Naive thymus-derived CD4-positive, alpha-beta T cell (primary cell): ENCODE measurements around the gene CABS1. TPM values are rescaled to one million over a fixed set of nuclear protein-coding genes. Genes with fewer than 3 reads are reported as not detected.

Experiments
- ATAC-seq: fragments of 150-1000 bp; cut with Tn5 transposase; 2 replicates; pipeline ENCODE4 v1.10.0; 2021; ENCODE audit warnings: mild to moderate bottlenecking, moderate library complexity
- CTCF ChIA-PET: fragments of 350-600 bp; sonication (Branson Sonifier 250); formaldehyde crosslinking; loops from one replicate; lab custom pipeline; 2021; ENCODE audit warnings: antibody characterized with exemption; lab: Charles Lee
- POLR2A ChIA-PET: fragments of 350-600 bp; sonication (Branson Sonifier 250); formaldehyde crosslinking; loops from one replicate; lab custom pipeline; 2021; ENCODE audit warnings: antibody characterized with exemption, inconsistent platforms; lab: Charles Lee
- DNase-seq, 9 donors: peaks; one replicate each; pipeline versions ENCODE4 v3.0.0 to v3.0.0-alpha.2; 2020 to 2022; ENCODE audit warnings: mixed read lengths in 1 of 9
- H3K27ac ChIP-seq: one replicate; pipeline ENCODE4 v1.7.0; 2013; ENCODE audit warnings: mild to moderate bottlenecking, low read depth, low read length, moderate library complexity
- H3K27me3 ChIP-seq, 2 donors: one replicate each; pipeline ENCODE4 v1.7.0; 2013; ENCODE audit warnings: low read length in 2 of 2, mild to moderate bottlenecking in 2 of 2, moderate library complexity in 2 of 2; ENCODE audit not compliant: control insufficient read depth in 2 of 2, insufficient read depth in 2 of 2
- H3K36me3 ChIP-seq, 3 experiments: 1 replicate in 2 of 3; 2 replicates in 1 of 3; pipeline ENCODE4 v1.7.0; 2013; ENCODE audit warnings: low read length in 3 of 3, mild to moderate bottlenecking in 3 of 3, moderate library complexity in 1 of 3; ENCODE audit not compliant: insufficient read depth in 3 of 3, control insufficient read depth in 2 of 3
- H3K4me1 ChIP-seq, 2 donors: one replicate each; pipeline ENCODE4 v1.7.0; 2013; ENCODE audit warnings: low read length in 2 of 2, mild to moderate bottlenecking in 2 of 2, moderate library complexity in 1 of 2; ENCODE audit not compliant: control insufficient read depth in 2 of 2, insufficient read depth in 2 of 2
- H3K4me3 ChIP-seq: 2 replicates; pipeline ENCODE4 v1.7.0; 2013; ENCODE audit warnings: mild to moderate bottlenecking, low read length
- H3K9me3 ChIP-seq, 3 experiments: 1 replicate in 2 of 3; 2 replicates in 1 of 3; pipeline ENCODE4 v1.7.0; 2013; ENCODE audit warnings: low read length in 3 of 3; ENCODE audit not compliant: control insufficient read depth in 2 of 3
- H3K27ac Mint-ChIP-seq, 9 donors: one replicate each; pipeline ENCODE4 v1.8.0; 2020 to 2022; ENCODE audit warnings: mixed read lengths in 9 of 9, mild to moderate bottlenecking in 8 of 9, moderate library complexity in 5 of 9, inconsistent platforms in 2 of 9
- H3K27me3 Mint-ChIP-seq, 5 donors: one replicate each; pipeline ENCODE4 v1.8.0; 2021 to 2022; ENCODE audit warnings: mixed read lengths in 5 of 5, mild to moderate bottlenecking in 1 of 5
- H3K36me3 Mint-ChIP-seq, 5 donors: one replicate each; pipeline ENCODE4 v1.8.0; 2020 to 2022; ENCODE audit warnings: mixed read lengths in 5 of 5, mild to moderate bottlenecking in 3 of 5, inconsistent platforms in 1 of 5
- H3K4me1 Mint-ChIP-seq, 7 donors: one replicate each; pipeline ENCODE4 v1.8.0; 2020 to 2022; ENCODE audit warnings: mixed read lengths in 7 of 7, mild to moderate bottlenecking in 3 of 7, inconsistent platforms in 1 of 7
- H3K4me3 Mint-ChIP-seq, 10 donors: one replicate each; pipeline ENCODE4 v1.8.0; 2020 to 2022; ENCODE audit warnings: mild to moderate bottlenecking in 10 of 10, mixed read lengths in 10 of 10, moderate library complexity in 6 of 10, inconsistent platforms in 2 of 10
- H3K9me3 Mint-ChIP-seq, 11 donors: one replicate each; pipeline ENCODE4 v1.8.0; 2020 to 2022; ENCODE audit warnings: mixed read lengths in 11 of 11, mild to moderate bottlenecking in 4 of 11, inconsistent platforms in 1 of 11, moderate library complexity in 1 of 11
- intact Hi-C, 2 donors: fragments of 100-400 bp; cut with micrococcal nuclease; formaldehyde crosslinking; loops; one replicate each; pipeline ENCODE4 v1.15.1; 2023
- polyA plus RNA-seq, 2 donors: library from polyadenylated mRNA; unstranded; fragments of 300-500 nt; fragmentation: Illumina TruSeq; gene quantifications; one replicate each; pipeline ENCODE4 v1.2.3, GENCODE V29; 2021
- total RNA-seq, 6 experiments: library from RNA in 5 of 6; stranded (reverse) in 5 of 6; gene quantifications; 1 replicate in 5 of 6; 2 replicates in 1 of 6; pipeline ENCODE4 v1.2.3 and lab custom pipeline; 2021 to 2026

The CABS1 gene
- total RNA-seq (not detected), polyA plus RNA-seq (not detected), total RNA-seq (lab: John Stamatoyannopoulos, UW) (not detected)

GRCh38 chr4:70334681-70335080 lies at the start of gene CABS1:
Gene CABS1, plus strand, starts transcription at chr4:70334981. Its CDS starts 59 bp downstream, at chr4:70335040.
- ChIA-PET POLR2A (no interaction called here), CTCF (no interaction called here)
- intact Hi-C loops: no loop called here
- H3K36me3 ChIP-seq: no peaks in the 10 kb centered on the region
- no peaks in the 10 kb centered on the region for H3K4me1 Mint-ChIP-seq
- DNase-seq: no peak
- no peak within 1 kb of the TSS for H3K27ac ChIP-seq
- H3K4me3 Mint-ChIP-seq: no peak within 1 kb of the TSS
- H3K27me3 ChIP-seq: no peaks in the 10 kb centered on the region
- peaks cover 0 to 6% (median 0%) of the 10 kb centered on the region in 11 donors for H3K9me3 Mint-ChIP-seq
- no peak within 1 kb of the TSS for H3K4me3 ChIP-seq
- no peaks in the 10 kb centered on the region for H3K4me1 ChIP-seq
- H3K9me3 ChIP-seq: no peaks in the 10 kb centered on the region
- no peaks in the 10 kb centered on the region for H3K27me3 Mint-ChIP-seq
- no peaks in the 10 kb centered on the region for H3K36me3 Mint-ChIP-seq
- no peak for ATAC-seq
- H3K27ac Mint-ChIP-seq: no peak within 1 kb of the TSS

- Histone ChIP-seq H3K36me3 (no peaks in the 10 kb centered on the region), H3K4me3 (no peak overlapping the region), H3K27me3 (no peaks in the 10 kb centered on the region), H3K27ac (no peak overlapping the region), H3K9me3 (no peaks in the 10 kb centered on the region), H3K4me1 (no peaks in the 10 kb centered on the region)
- DNase-seq (no peak), ATAC-seq (no peak)
- Mint-ChIP-seq H3K27ac (no peak overlapping the region), H3K9me3 (peaks cover 0 to 14% (median 4%) of the 10 kb centered on the region in 11 donors), H3K4me3 (no peak overlapping the region), H3K36me3 (no peaks in the 10 kb centered on the region), H3K27me3 (no peaks in the 10 kb centered on the region), H3K4me1 (no peaks in the 10 kb centered on the region)
- intact Hi-C loops: no loop called here
- CTCF ChIA-PET: no interaction called here
- POLR2A ChIA-PET: no interaction called here
Observed at GRCh38 chr4:70288651-70289050, 46.1 kb upstream of the CABS1 start.

GRCh38 chr4:70291341-70291740 lies 43.4 kb upstream of the CABS1 start:
- Mint-ChIP-seq H3K4me1 (no peaks in the 10 kb centered on the region), H3K36me3 (no peaks in the 10 kb centered on the region), H3K4me3 (no peak overlapping the region), H3K27ac (no peak overlapping the region), H3K9me3 (peaks cover 0 to 21% (median 2%) of the 10 kb centered on the region in 11 donors), H3K27me3 (peaks cover 0 to 9% (median 0%) of the 10 kb centered on the region in 5 donors)
- H3K27ac ChIP-seq: no peak overlapping the region
- POLR2A ChIA-PET: no interaction called here
- no peaks in the 10 kb centered on the region for H3K9me3 ChIP-seq
- DNase-seq (no peak), ATAC-seq (no peak)
- no peaks in the 10 kb centered on the region for H3K27me3 ChIP-seq
- no peak overlapping the region for H3K4me3 ChIP-seq
- CTCF ChIA-PET: no interaction called here
- H3K4me1 ChIP-seq: no peaks in the 10 kb centered on the region
- H3K36me3 ChIP-seq: no peaks in the 10 kb centered on the region
- intact Hi-C loops: no loop called here

GRCh38 chr4:70297576-70297975 lies 37.2 kb upstream of the CABS1 start:
- no peak for ATAC-seq
- H3K36me3 ChIP-seq: no peaks in the 10 kb centered on the region
- Mint-ChIP-seq H3K27me3 (peaks cover 0 to 9% (median 0%) of the 10 kb centered on the region in 5 donors), H3K36me3 (no peaks in the 10 kb centered on the region), H3K4me3 (no peak overlapping the region), H3K9me3 (peaks cover 0 to 16% (median 1%) of the 10 kb centered on the region in 11 donors), H3K4me1 (no peaks in the 10 kb centered on the region), H3K27ac (no peak overlapping the region)
- POLR2A ChIA-PET: no interaction called here
- no peaks in the 10 kb centered on the region for H3K4me1 ChIP-seq
- no peaks in the 10 kb centered on the region for H3K9me3 ChIP-seq
- CTCF ChIA-PET: no interaction called here
- intact Hi-C loops: no loop called here
- DNase-seq: no peak
- no peak overlapping the region for H3K27ac ChIP-seq
- H3K27me3 ChIP-seq: no peaks in the 10 kb centered on the region
- no peak overlapping the region for H3K4me3 ChIP-seq

GRCh38 chr4:70298051-70298450 lies 36.7 kb upstream of the CABS1 start:
- Mint-ChIP-seq H3K27ac (no peak overlapping the region), H3K4me3 (no peak overlapping the region), H3K27me3 (peaks cover 0 to 9% (median 0%) of the 10 kb centered on the region in 5 donors), H3K4me1 (no peaks in the 10 kb centered on the region), H3K36me3 (no peaks in the 10 kb centered on the region), H3K9me3 (peaks cover 0 to 11% (median 1%) of the 10 kb centered on the region in 11 donors)
- intact Hi-C loops: no loop called here
- no peak for DNase-seq
- H3K9me3 ChIP-seq: no peaks in the 10 kb centered on the region
- no peaks in the 10 kb centered on the region for H3K27me3 ChIP-seq
- H3K4me1 ChIP-seq: no peaks in the 10 kb centered on the region
- POLR2A ChIA-PET: no interaction called here
- ATAC-seq: no peak
- H3K27ac ChIP-seq: no peak overlapping the region
- H3K36me3 ChIP-seq: no peaks in the 10 kb centered on the region
- CTCF ChIA-PET: no interaction called here
- no peak overlapping the region for H3K4me3 ChIP-seq

GRCh38 chr4:70299643-70300042 lies 35.1 kb upstream of the CABS1 start:
- DNase-seq: no peak
- no peaks in the 10 kb centered on the region for H3K9me3 ChIP-seq
- POLR2A ChIA-PET: no interaction called here
- no peaks in the 10 kb centered on the region for H3K36me3 ChIP-seq
- no peak for ATAC-seq
- intact Hi-C loops: no loop called here
- no peak overlapping the region for H3K27ac ChIP-seq
- no peaks in the 10 kb centered on the region for H3K4me1 ChIP-seq
- H3K27me3 ChIP-seq: no peaks in the 10 kb centered on the region
- CTCF ChIA-PET: no interaction called here
- Mint-ChIP-seq H3K36me3 (no peaks in the 10 kb centered on the region), H3K4me1 (no peaks in the 10 kb centered on the region), H3K4me3 (no peak overlapping the region), H3K27ac (no peak overlapping the region), H3K27me3 (peaks cover 0 to 4% (median 0%) of the 10 kb centered on the region in 5 donors), H3K9me3 (peaks cover 0 to 7% (median 0%) of the 10 kb centered on the region in 11 donors)
- no peak overlapping the region for H3K4me3 ChIP-seq

- Mint-ChIP-seq H3K36me3 (no peaks in the 10 kb centered on the region), H3K9me3 (peaks cover 0 to 7% (median 0%) of the 10 kb centered on the region in 11 donors), H3K4me1 (no peaks in the 10 kb centered on the region), H3K27ac (no peak overlapping the region), H3K27me3 (no peaks in the 10 kb centered on the region), H3K4me3 (no peak overlapping the region)
- ATAC-seq: no peak
- ChIA-PET CTCF (no interaction called here), POLR2A (no interaction called here)
- no peaks in the 10 kb centered on the region for H3K27me3 ChIP-seq
- H3K9me3 ChIP-seq: no peaks in the 10 kb centered on the region
- H3K4me1 ChIP-seq: no peaks in the 10 kb centered on the region
- no peak for DNase-seq
- no peak overlapping the region for H3K4me3 ChIP-seq
- intact Hi-C loops: no loop called here
- no peak overlapping the region for H3K27ac ChIP-seq
- no peaks in the 10 kb centered on the region for H3K36me3 ChIP-seq
Observed at GRCh38 chr4:70300215-70300614, 34.6 kb upstream of the CABS1 start.
